K562 (cell line): ENCODE measurements around the gene NQO2. TPM values are rescaled to one million over a fixed set of nuclear protein-coding genes. Genes with fewer than 3 reads are reported as not detected.
A peak's percentile ranks its signal among the peaks of the same experiment; 100 is the strongest.

Source experiments
- ARID1B ChIP-seq: fragments of 450-650 bp; IDR thresholded peaks from 2 replicates; pipeline ENCODE4 v1.6.1; 2016; ENCODE audit warnings: antibody characterized with exemption, mild to moderate bottlenecking, inconsistent platforms
- BRF1 ChIP-seq: IDR thresholded peaks from 3 replicates; pipeline ENCODE4 v1.6.1; 2011; ENCODE audit warnings: borderline replicate concordance, mild to moderate bottlenecking; ENCODE audit not compliant: insufficient read length; ENCODE audit errors: extremely low read depth
- CBFA2T3 ChIP-seq: fragments of 450-650 bp; IDR thresholded peaks from 2 replicates; pipeline ENCODE4 v1.6.1; 2017
- CHD4 ChIP-seq: fragments of 200-600 bp; sonication (generic); IDR thresholded peaks from 3 replicates; pipeline ENCODE4 v1.6.1; 2012; ENCODE audit warnings: low read depth, mild to moderate bottlenecking, mixed read lengths, low read length, inconsistent platforms; ENCODE audit not compliant: insufficient read depth, insufficient replicate concordance, poor library complexity, severe bottlenecking
- CREB1 ChIP-seq, 2 experiments: sonication (generic) in 1 of 2; formaldehyde crosslinking in 1 of 2; IDR thresholded peaks; 2 replicates each; pipeline versions ENCODE4 v1.6.1 to v1.8.0; 2012 to 2022; ENCODE audit warnings: inconsistent platforms in 1 of 2, mild to moderate bottlenecking in 1 of 2, missing genetic modification reagents in 1 of 2, moderate library complexity in 1 of 2
- EP400 ChIP-seq: fragments of 450-650 bp; IDR thresholded peaks from 2 replicates; pipeline ENCODE4 v1.6.1; 2017; ENCODE audit warnings: antibody characterized with exemption, mild to moderate bottlenecking, moderate library complexity
- NFE2 ChIP-seq: IDR thresholded peaks from 2 replicates; pipeline ENCODE4 v1.6.1; 2014; ENCODE audit warnings: antibody characterized with exemption, low read depth
- PHB2 ChIP-seq: fragments of 450-650 bp; IDR thresholded peaks from 2 replicates; pipeline ENCODE4 v1.6.1; 2017; ENCODE audit warnings: low read depth
- PPARD ChIP-seq: fragments of 250-450 bp; sonication (Bioruptor Pico); IDR thresholded peaks from 2 replicates; pipeline ENCODE4 v1.8.0; 2022; ENCODE audit warnings: inconsistent platforms, mild to moderate bottlenecking, moderate library complexity
- RB1 ChIP-seq: fragments of 450-650 bp; IDR thresholded peaks from 2 replicates; pipeline ENCODE4 v1.6.1; 2017; ENCODE audit warnings: low read depth, mild to moderate bottlenecking
- TFAM ChIP-seq: fragments of 250-450 bp; sonication (Bioruptor Pico); conservative IDR thresholded peaks from 2 replicates; pipeline ENCODE4 v1.5.0; 2021; ENCODE audit warnings: mild to moderate bottlenecking, moderate library complexity
- polyA plus RNA-seq, 8 experiments: library from polyadenylated mRNA; depleted of rRNA in 4 of 8; stranded (reverse) in 5 of 8; unstranded in 3 of 8; fragments of >200 nt; fragmentation: Nextera tagmentation in 2 of 8; fragmentation: Illumina TruSeq in 1 of 8; extraction: Ambion mirVana in 2 of 8; extraction: Trizol in 1 of 8; gene quantifications; 2 replicates each; pipeline versions ENCODE4 v1.2.1 to v1.2.3, GENCODE V29; 2011 to 2014; ENCODE audit warnings: inconsistent platforms in 1 of 8, missing spikeins in 1 of 8
- total RNA-seq, 7 experiments: library from RNA; depleted of rRNA in 6 of 7; stranded (reverse); fragments of >200 nt in 6 of 7; fragmentation: Illumina TruSeq in 2 of 7; extraction: Trizol in 2 of 7; gene quantifications; 2 replicates each; pipeline versions ENCODE4 v1.2.1 to v1.2.3, GENCODE V29; 2011 to 2021; ENCODE audit warnings: low replicate concordance in 1 of 7
- TF ChIP-seq, protein P1 (sequence below): fragments of 250-450 bp; sonication (Bioruptor Pico); IDR thresholded peaks from 2 replicates; pipeline ENCODE4 v1.4.0; 2020
- TF ChIP-seq, protein P2 (sequence below): fragments of 200-800 bp; sonication (Bioruptor generic); IDR thresholded peaks from 2 replicates; pipeline ENCODE4 v1.6.1; 2017; ENCODE audit warnings: missing genetic modification characterization, missing compliant biosample characterization
- TF ChIP-seq, protein P3 (sequence below): sonication (generic); formaldehyde crosslinking; IDR thresholded peaks from 2 replicates; pipeline ENCODE4 v1.8.1; 2023; ENCODE audit warnings: mild to moderate bottlenecking, missing genetic modification reagents
- TF ChIP-seq, protein P4 (sequence below): sonication (generic); formaldehyde crosslinking; IDR thresholded peaks from 2 replicates; pipeline ENCODE4 v1.8.1; 2023; ENCODE audit warnings: mild to moderate bottlenecking, missing genetic modification reagents, moderate library complexity

The NQO2 gene
- total and polyA plus RNA-seq, 9 of the 15 experiments (the other 6 are each of a cell fraction or from before 2014, with no cell fraction given): 54.6 to 214 (median 116) TPM

DNA sequence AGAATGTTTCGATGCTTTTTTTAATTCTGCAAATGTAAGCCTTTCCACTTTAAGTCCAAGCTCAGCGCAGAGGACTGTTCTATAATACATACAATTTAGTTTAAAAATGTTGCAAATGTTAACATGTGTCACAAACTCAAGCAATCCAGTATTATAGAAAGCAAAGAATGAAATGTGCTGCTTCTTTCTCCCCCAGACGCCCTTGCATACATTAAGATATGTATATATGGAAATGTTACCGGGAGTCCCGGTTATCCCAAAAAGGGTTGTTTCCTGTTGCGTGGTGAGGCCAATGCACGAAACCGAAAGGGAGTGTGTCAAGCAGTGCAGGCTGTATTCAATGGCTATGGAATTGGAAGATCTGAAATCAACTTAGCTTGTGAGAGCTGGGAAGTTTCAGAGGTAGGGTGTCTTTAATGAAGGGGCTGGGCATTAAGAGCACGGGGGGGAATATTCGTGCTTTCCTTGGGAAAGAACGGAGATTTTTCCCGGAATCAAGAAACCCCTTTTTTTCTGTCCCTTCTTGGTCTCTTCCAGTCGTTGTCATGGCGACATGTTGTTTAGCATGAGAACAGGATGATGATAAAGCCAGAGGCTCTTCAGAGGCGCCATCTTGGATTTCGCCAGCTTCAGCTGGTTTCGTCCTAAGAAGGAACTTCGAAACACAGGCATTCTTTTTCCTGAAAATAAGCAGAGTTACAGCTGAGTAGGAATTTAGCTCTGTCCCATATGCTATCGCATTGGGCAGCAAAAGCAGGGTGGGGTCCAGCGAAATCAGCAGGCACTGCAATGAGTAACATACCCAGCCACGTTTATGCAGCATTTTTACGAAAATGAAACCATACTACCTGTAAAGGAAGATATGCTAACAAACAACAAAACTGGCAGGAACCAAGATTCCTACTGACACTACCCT, 10.1 kb upstream of the NQO2 start (continued):
- TF ChIP-seq, protein P1, sequence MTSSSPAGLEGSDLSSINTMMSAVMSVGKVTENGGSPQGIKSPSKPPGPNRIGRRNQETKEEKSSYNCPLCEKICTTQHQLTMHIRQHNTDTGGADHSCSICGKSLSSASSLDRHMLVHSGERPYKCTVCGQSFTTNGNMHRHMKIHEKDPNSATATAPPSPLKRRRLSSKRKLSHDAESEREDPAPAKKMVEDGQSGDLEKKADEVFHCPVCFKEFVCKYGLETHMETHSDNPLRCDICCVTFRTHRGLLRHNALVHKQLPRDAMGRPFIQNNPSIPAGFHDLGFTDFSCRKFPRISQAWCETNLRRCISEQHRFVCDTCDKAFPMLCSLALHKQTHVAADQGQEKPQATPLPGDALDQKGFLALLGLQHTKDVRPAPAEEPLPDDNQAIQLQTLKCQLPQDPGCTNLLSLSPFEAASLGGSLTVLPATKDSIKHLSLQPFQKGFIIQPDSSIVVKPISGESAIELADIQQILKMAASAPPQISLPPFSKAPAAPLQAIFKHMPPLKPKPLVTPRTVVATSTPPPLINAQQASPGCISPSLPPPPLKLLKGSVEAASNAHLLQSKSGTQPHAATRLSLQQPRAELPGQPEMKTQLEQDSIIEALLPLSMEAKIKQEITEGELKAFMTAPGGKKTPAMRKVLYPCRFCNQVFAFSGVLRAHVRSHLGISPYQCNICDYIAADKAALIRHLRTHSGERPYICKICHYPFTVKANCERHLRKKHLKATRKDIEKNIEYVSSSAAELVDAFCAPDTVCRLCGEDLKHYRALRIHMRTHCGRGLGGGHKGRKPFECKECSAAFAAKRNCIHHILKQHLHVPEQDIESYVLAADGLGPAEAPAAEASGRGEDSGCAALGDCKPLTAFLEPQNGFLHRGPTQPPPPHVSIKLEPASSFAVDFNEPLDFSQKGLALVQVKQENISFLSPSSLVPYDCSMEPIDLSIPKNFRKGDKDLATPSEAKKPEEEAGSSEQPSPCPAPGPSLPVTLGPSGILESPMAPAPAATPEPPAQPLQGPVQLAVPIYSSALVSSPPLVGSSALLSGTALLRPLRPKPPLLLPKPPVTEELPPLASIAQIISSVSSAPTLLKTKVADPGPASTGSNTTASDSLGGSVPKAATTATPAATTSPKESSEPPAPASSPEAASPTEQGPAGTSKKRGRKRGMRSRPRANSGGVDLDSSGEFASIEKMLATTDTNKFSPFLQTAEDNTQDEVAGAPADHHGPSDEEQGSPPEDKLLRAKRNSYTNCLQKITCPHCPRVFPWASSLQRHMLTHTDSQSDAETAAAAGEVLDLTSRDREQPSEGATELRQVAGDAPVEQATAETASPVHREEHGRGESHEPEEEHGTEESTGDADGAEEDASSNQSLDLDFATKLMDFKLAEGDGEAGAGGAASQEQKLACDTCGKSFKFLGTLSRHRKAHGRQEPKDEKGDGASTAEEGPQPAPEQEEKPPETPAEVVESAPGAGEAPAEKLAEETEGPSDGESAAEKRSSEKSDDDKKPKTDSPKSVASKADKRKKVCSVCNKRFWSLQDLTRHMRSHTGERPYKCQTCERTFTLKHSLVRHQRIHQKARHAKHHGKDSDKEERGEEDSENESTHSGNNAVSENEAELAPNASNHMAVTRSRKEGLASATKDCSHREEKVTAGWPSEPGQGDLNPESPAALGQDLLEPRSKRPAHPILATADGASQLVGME (CRISPR knock-in tag): no peak
- TF ChIP-seq BRF1 (no peak), PHB2 (peak; percentile 21; the same call in 1 of the 2 replicates), PPARD (CRISPR knock-in tag) (no peak), RB1 (peak; percentile 45; the same call in 1 of the 2 replicates), CHD4 (peak; percentile 14), ARID1B (peak; percentile 5; the same call in 1 of the 2 replicates), CBFA2T3 (0 out of 2 replicates have a peak, but pooled peaks have one; percentile 22), EP400 (peak; percentile 81), TFAM (CRISPR knock-in tag) (no peak), CREB1 (IDR thresholded peaks at IDR 0.05) (0 out of 2 replicates have a peak, but pooled peaks have one; percentile 9), CREB1 (CRISPR knock-in tag; IDR thresholded peaks at IDR 0.05) (peak; percentile 32; the same call in 1 of the 2 replicates), NFE2 (peak; percentile 21; the same call in 1 of the 2 replicates)
- TF ChIP-seq, protein P2, sequence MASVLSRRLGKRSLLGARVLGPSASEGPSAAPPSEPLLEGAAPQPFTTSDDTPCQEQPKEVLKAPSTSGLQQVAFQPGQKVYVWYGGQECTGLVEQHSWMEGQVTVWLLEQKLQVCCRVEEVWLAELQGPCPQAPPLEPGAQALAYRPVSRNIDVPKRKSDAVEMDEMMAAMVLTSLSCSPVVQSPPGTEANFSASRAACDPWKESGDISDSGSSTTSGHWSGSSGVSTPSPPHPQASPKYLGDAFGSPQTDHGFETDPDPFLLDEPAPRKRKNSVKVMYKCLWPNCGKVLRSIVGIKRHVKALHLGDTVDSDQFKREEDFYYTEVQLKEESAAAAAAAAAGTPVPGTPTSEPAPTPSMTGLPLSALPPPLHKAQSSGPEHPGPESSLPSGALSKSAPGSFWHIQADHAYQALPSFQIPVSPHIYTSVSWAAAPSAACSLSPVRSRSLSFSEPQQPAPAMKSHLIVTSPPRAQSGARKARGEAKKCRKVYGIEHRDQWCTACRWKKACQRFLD (CRISPR knock-in tag): no peak
- TF ChIP-seq, protein P3, sequence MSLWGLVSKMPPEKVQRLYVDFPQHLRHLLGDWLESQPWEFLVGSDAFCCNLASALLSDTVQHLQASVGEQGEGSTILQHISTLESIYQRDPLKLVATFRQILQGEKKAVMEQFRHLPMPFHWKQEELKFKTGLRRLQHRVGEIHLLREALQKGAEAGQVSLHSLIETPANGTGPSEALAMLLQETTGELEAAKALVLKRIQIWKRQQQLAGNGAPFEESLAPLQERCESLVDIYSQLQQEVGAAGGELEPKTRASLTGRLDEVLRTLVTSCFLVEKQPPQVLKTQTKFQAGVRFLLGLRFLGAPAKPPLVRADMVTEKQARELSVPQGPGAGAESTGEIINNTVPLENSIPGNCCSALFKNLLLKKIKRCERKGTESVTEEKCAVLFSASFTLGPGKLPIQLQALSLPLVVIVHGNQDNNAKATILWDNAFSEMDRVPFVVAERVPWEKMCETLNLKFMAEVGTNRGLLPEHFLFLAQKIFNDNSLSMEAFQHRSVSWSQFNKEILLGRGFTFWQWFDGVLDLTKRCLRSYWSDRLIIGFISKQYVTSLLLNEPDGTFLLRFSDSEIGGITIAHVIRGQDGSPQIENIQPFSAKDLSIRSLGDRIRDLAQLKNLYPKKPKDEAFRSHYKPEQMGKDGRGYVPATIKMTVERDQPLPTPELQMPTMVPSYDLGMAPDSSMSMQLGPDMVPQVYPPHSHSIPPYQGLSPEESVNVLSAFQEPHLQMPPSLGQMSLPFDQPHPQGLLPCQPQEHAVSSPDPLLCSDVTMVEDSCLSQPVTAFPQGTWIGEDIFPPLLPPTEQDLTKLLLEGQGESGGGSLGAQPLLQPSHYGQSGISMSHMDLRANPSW: 0 out of 2 replicates have a peak, but pooled peaks have one; percentile 11
- TF ChIP-seq, protein P4, sequence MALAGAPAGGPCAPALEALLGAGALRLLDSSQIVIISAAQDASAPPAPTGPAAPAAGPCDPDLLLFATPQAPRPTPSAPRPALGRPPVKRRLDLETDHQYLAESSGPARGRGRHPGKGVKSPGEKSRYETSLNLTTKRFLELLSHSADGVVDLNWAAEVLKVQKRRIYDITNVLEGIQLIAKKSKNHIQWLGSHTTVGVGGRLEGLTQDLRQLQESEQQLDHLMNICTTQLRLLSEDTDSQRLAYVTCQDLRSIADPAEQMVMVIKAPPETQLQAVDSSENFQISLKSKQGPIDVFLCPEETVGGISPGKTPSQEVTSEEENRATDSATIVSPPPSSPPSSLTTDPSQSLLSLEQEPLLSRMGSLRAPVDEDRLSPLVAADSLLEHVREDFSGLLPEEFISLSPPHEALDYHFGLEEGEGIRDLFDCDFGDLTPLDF (CRISPR knock-in tag): no peak
